Erythroblast (primary cell): Measurements from ENCODE around the gene KLK1.

Experiments used
- GATA1 ChIP-seq: IDR thresholded peaks from 2 replicates; pipeline ENCODE4 v1.6.1; 2011; ENCODE audit warnings: low read depth, mild to moderate bottlenecking, control low read depth, low read length, moderate library complexity
- POLR2A ChIP-seq: IDR thresholded peaks from 2 replicates; pipeline ENCODE4 v1.6.1; 2011; ENCODE audit warnings: mild to moderate bottlenecking, low read length

GRCh38 chr19:50815439-50815838, 8.1 kb downstream of the KLK1 start:
- TF ChIP-seq POLR2A (no peak), GATA1 (no peak)
